Activated T-helper 2 cell treated with anti-CD3 and anti-CD28 coated beads, Interferon-gamma antibody, Interleukin-2, Interleukin-4, amounts not matched to agents 10 μg/mL and 5 μg/mL and 100 μg/mL, durations not matched to agents 14 hours and 24 hours and 36 hours (primary cell): Measurements from ENCODE around the gene BSDC1. TPM values are rescaled to one million over a fixed set of nuclear protein-coding genes. Genes with fewer than 3 reads are reported as not detected.
"Not testable (repeated sequence)": the region's sequence is repeated elsewhere in the genome, so short reads cannot be mapped to it uniquely, and the experiment has no call there.

Experiments used
- DNase-seq: peaks from one replicate; pipeline ENCODE4 v3.0.0; 2021; ENCODE audit warnings: low spot score
- H3K27ac Mint-ChIP-seq: one replicate; pipeline ENCODE4 v1.8.0; 2021; ENCODE audit warnings: mixed read lengths
- H3K27me3 Mint-ChIP-seq: one replicate; pipeline ENCODE4 v1.8.0; 2021; ENCODE audit warnings: low read depth, mixed read lengths
- H3K36me3 Mint-ChIP-seq: one replicate; pipeline ENCODE4 v1.8.0; 2021; ENCODE audit warnings: low read depth, mixed read lengths
- H3K4me1 Mint-ChIP-seq: one replicate; pipeline ENCODE4 v1.8.0; 2021; ENCODE audit warnings: low read depth, mixed read lengths
- H3K4me3 Mint-ChIP-seq: one replicate; pipeline ENCODE4 v1.8.0; 2021; ENCODE audit warnings: low read depth, mild to moderate bottlenecking, moderate library complexity, mixed read lengths
- H3K9me3 Mint-ChIP-seq: one replicate; pipeline ENCODE4 v1.8.0; 2021; ENCODE audit warnings: mixed read lengths
- intact Hi-C: fragments of 100-400 bp; cut with micrococcal nuclease; formaldehyde crosslinking; loops from one replicate; pipeline ENCODE4 v1.15.1; 2023
- total RNA-seq: library from RNA; stranded (reverse); gene quantifications from 2 replicates; pipeline ENCODE4 v1.2.3, GENCODE V29; 2022

BSDC1 gene
- total RNA-seq, 1 donor from 2014 or later = 54.3 TPM

- Mint-ChIP-seq H3K4me1 (peaks cover 18% of the 10 kb centered on the region), H3K27me3 (peaks cover 8% of the 10 kb centered on the region), H3K9me3 (no peaks in the 10 kb centered on the region), H3K36me3 (peaks cover 34% of the 10 kb centered on the region), H3K27ac (no peak overlapping the region), H3K4me3 (no peak overlapping the region)
- intact Hi-C loops = no loop called here
- no peak for DNase-seq
Measured at GRCh38 chr1:32361674-32362473, 32.4 kb downstream of the BSDC1 start.

DNA sequence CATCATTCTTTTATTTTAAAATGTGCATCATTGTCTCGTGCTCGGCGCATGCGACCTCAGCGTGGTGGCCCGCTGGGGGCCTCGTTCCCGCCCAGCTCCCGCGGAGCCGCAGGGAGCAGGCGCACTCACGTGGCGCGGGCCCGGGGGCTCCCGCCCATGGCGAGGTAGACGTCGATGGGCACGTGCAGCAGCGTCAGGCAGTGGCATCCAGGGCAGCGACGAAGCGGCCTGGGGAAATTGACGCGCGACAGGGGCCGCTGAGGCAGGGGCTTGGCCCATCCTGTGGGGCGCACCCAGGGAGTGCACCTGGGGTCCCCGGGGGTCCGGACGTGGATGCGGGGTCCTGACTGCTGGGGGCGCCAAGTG, 33.0 kb downstream of the BSDC1 start:
- no peak for DNase-seq
- no peaks in the 10 kb centered on the region for H3K9me3 Mint-ChIP-seq
- H3K4me3 Mint-ChIP-seq = no peak overlapping the region
- intact Hi-C loops = no loop called here
- H3K36me3 Mint-ChIP-seq = peaks cover 32% of the 10 kb centered on the region
- H3K4me1 Mint-ChIP-seq = peaks cover 18% of the 10 kb centered on the region
- H3K27me3 Mint-ChIP-seq = peaks cover 8% of the 10 kb centered on the region
- H3K27ac Mint-ChIP-seq = no peak overlapping the region

- intact Hi-C loops = no loop called here
- H3K9me3 Mint-ChIP-seq = no peaks in the 10 kb centered on the region
- peaks cover 15% of the 10 kb centered on the region for H3K36me3 Mint-ChIP-seq
- no peak for DNase-seq
- H3K4me3 Mint-ChIP-seq = no peak overlapping the region
- H3K27ac Mint-ChIP-seq = no peak overlapping the region
- peaks cover 8% of the 10 kb centered on the region for H3K27me3 Mint-ChIP-seq
- H3K4me1 Mint-ChIP-seq = peaks cover 15% of the 10 kb centered on the region
Measured at GRCh38 chr1:32358435-32358834, 35.8 kb downstream of the BSDC1 start.

- Mint-ChIP-seq H3K4me1 (peaks cover 15% of the 10 kb centered on the region), H3K36me3 (peaks cover 8% of the 10 kb centered on the region), H3K27me3 (peaks cover 8% of the 10 kb centered on the region), H3K27ac (no peak overlapping the region), H3K4me3 (no peak overlapping the region), H3K9me3 (no peaks in the 10 kb centered on the region)
- intact Hi-C loops = no loop called here
- no peak for DNase-seq
Measured at GRCh38 chr1:32357614-32358013, 36.6 kb downstream of the BSDC1 start.

GRCh38 chr1:32356478-32356877, 37.8 kb downstream of the BSDC1 start:
- no peaks in the 10 kb centered on the region for H3K9me3 Mint-ChIP-seq
- H3K27ac Mint-ChIP-seq = no peak overlapping the region
- no peak overlapping the region for H3K4me3 Mint-ChIP-seq
- H3K27me3 Mint-ChIP-seq = peaks cover 3% of the 10 kb centered on the region
- no peak for DNase-seq
- peaks cover 4% of the 10 kb centered on the region for H3K36me3 Mint-ChIP-seq
- peaks cover 15% of the 10 kb centered on the region for H3K4me1 Mint-ChIP-seq
- intact Hi-C loops = no loop called here

- H3K9me3 Mint-ChIP-seq, DNase-seq, H3K27me3 Mint-ChIP-seq, H3K36me3 Mint-ChIP-seq, H3K4me3 Mint-ChIP-seq, H3K27ac Mint-ChIP-seq, intact Hi-C loops: not testable (repeated sequence)
- peaks cover 14% of the 10 kb centered on the region for H3K4me1 Mint-ChIP-seq
Measured at GRCh38 chr1:32355778-32356177, 38.5 kb downstream of the BSDC1 start.

- peak overlapping the region; percentile 32 for H3K4me3 Mint-ChIP-seq
Measured at GRCh38 chr1:32353886-32354570, 40.2 kb downstream of the BSDC1 start.

DNA sequence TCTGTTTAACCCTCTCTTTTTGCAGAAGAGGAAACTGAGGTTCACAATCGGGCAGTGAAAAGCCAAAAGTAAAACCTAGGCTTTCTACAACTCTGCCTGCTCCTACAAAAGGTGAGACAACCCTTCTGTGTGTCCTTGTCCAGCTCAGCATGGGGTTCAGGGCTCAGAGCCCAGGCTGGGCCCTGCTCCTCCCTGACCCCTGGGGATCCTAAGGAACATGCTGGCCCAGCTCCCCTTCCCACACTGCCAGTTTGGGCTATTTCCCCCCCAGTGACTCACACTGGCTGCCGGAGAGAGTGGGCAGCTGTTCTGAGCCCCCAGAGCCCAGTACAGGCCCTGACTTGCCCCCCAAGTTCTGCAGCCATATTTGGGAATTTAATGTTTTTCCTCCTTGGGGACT, 40.8 kb downstream of the BSDC1 start:
- Mint-ChIP-seq H3K27me3 (no peaks in the 10 kb centered on the region), H3K36me3 (no peaks in the 10 kb centered on the region), H3K27ac (no peak overlapping the region), H3K9me3 (no peaks in the 10 kb centered on the region), H3K4me1 (peaks cover 19% of the 10 kb centered on the region), H3K4me3 (peak overlapping the region; percentile 17)
- DNase-seq = no peak
- intact Hi-C loops = no loop called here

More at GRCh38 chr1:32353886-32354570, 40.2 kb downstream of the BSDC1 start:
- Mint-ChIP-seq H3K9me3 (no peaks in the 10 kb centered on the region), H3K27me3 (no peaks in the 10 kb centered on the region), H3K27ac (no peak overlapping the region), H3K4me1 (peaks cover 13% of the 10 kb centered on the region), H3K36me3 (no peaks in the 10 kb centered on the region)
- no peak for DNase-seq
- intact Hi-C loops = no loop called here

- DNase-seq = no peak
- H3K27me3 Mint-ChIP-seq = no peaks in the 10 kb centered on the region
- peaks cover 24% of the 10 kb centered on the region for H3K4me1 Mint-ChIP-seq
- no peak overlapping the region for H3K27ac Mint-ChIP-seq
- no peaks in the 10 kb centered on the region for H3K9me3 Mint-ChIP-seq
- peak overlapping the region; percentile 56 for H3K4me3 Mint-ChIP-seq
- intact Hi-C loops = no loop called here
- no peaks in the 10 kb centered on the region for H3K36me3 Mint-ChIP-seq
Measured at GRCh38 chr1:32352831-32353383, 41.3 kb downstream of the BSDC1 start.

DNA sequence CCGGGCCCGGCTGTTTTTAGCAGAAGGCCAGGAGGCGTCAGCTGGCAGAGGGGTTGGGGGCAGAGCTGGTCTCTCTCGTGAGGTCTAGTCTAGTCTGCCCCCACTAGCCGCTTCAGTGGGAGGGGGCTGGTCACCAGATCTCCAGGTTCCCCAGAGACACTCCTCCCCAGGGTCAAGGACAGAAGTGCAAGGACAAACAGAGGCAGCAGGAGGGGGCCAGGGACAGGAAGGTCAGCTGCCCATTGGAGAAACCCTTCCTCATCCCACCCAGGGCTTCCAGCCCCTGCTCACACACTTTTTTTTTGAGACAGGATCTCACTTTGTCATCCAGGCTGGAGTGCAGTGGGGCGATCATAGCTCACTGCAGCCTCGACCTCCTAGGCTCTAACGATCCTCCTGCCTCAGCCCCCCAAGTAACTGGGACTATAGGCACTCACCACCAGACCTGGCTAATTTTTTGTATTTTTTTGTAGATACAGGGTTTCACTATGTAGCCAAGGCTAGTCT, 41.9 kb downstream of the BSDC1 start:
- H3K4me1 Mint-ChIP-seq = peaks cover 24% of the 10 kb centered on the region
- H3K27ac Mint-ChIP-seq = peak overlapping the region; percentile 13
- intact Hi-C loops = no loop called here
- no peak for DNase-seq
- no peaks in the 10 kb centered on the region for H3K27me3 Mint-ChIP-seq
- peak overlapping the region; percentile 56 for H3K4me3 Mint-ChIP-seq
- no peaks in the 10 kb centered on the region for H3K9me3 Mint-ChIP-seq
- no peaks in the 10 kb centered on the region for H3K36me3 Mint-ChIP-seq

DNA sequence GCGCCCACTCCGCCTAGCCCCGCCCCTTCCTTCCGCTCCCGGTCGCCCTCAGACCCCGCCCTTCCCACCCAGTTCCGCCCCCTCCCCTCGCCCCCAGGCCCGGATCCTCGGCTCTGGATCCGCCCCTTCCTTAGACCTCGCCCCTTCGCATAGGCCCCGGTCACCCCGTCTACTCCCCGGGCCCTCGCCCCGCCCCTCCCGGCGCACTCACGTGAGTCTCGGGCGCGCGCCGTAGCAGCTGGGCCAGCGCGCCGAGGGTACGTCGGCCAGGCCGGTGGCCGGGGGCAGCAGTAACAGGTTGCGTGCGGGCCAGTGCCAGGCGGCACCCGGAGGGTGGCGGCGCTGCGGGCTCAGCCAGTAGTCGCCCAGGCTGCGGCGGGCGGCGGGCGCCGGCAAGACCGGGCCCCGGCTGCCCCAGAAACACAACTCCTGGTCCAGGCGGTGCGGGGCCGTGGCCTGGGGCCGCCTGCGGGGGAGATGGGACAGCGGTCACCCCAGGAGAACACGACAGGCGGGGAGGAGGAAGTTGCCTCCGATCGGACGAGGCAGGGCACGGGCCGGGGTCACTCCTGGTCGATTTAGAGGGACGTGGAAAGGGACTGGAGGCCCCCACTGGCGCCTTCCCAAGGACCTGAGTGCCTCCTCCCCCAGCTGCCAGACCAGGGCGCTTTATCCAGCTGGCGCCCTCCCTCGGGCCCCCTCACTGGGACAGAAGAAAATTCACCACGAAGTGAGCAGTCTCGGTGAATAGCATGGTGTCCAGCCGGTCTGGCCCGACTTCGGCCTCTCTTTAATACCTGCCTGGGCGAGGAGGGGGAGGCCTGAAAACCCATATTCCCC, 42.6 kb downstream of the BSDC1 start:
- intact Hi-C loops = loop anchor here (1.0 kb wide), 1 partner anchor 14 kb away; no protein-coding TSS in a partner anchor
- no peaks in the 10 kb centered on the region for H3K9me3 Mint-ChIP-seq
- peaks cover 24% of the 10 kb centered on the region for H3K4me1 Mint-ChIP-seq
- no peak overlapping the region for H3K27ac Mint-ChIP-seq
- peak; percentile 89 for DNase-seq
- no peaks in the 10 kb centered on the region for H3K36me3 Mint-ChIP-seq
- H3K27me3 Mint-ChIP-seq = no peaks in the 10 kb centered on the region
- peak overlapping the region; percentile 78 for H3K4me3 Mint-ChIP-seq

DNA sequence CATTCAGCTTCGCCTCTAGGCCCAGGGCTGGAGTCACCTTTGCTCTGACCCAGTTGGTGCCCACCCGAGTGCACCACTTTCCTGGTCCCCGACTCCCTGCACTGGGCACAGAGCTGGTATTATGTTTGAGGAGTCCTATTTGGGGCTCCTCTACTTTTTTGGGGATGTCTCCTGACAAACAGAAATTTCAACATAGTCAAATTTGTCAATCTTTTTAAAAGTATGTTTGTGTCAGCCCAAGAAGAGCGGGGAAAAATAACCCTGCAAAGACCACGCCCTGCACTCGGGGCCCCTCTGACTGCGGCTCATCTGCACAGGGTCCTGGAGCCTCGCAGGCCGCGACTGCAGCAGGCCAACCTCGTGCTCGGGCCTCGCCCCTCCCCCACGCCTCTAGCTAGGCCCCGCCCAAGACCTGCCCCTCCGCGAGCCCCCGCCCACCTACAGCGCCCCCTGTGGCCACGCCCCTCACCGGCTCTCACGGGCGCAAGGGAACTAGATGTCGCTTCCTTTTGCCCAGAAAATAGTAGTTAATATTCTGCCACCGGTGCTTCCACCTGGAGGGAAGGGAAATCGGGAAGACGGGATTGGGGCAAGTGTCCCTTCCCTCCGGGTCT, 43.3 kb downstream of the BSDC1 start:
- H3K9me3 Mint-ChIP-seq = no peaks in the 10 kb centered on the region
- H3K4me3 Mint-ChIP-seq = peak overlapping the region; percentile 78
- intact Hi-C loops = loop anchor here (1.0 kb wide), 1 partner anchor 14 kb away; no protein-coding TSS in a partner anchor
- H3K4me1 Mint-ChIP-seq = peaks cover 24% of the 10 kb centered on the region
- DNase-seq = no peak
- H3K36me3 Mint-ChIP-seq = no peaks in the 10 kb centered on the region
- H3K27me3 Mint-ChIP-seq = no peaks in the 10 kb centered on the region
- peak overlapping the region; percentile 36 for H3K27ac Mint-ChIP-seq
